ENCODE data around the gene GMPPB.
"Not testable (repeated sequence)": the region's sequence is repeated elsewhere in the genome, so short reads cannot be mapped to it uniquely, and the experiment has no call there.

DNA sequence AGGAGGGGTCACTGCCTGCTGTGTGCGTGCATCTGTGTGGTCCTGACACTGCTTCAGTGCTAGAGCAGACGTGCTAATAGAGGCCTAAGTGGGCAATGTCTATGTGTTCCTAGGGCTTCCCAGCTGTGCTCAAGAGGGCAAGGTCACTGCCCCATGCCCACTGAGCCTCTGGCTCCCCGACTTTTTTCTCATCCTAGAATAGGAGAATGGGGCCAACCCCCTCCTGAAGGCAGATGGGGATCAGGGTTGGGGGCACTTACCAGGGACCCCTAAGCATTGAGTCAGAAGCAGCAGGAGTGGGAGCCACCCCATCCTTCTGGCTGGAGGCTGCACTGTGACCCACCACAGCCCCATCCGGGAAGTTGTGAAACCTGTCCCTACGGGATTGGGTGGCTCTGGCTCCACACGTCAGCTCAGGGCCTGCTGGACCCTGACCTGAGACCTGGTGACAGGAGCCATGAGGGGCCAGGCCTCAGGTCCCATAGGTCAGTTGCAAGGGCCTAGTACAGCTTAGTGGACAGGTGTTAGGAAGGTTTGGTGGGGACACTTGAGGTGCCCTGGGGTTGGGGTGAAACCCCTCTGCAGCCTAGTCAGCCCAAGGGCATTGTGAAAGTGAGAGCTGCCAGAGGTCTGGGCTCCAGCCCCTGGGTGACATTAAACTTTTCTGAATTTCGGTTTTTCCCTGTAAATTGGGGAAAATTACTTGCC, 35.3 kb downstream of the GMPPB start:
- TF ChIP-seq, protein P1, sequence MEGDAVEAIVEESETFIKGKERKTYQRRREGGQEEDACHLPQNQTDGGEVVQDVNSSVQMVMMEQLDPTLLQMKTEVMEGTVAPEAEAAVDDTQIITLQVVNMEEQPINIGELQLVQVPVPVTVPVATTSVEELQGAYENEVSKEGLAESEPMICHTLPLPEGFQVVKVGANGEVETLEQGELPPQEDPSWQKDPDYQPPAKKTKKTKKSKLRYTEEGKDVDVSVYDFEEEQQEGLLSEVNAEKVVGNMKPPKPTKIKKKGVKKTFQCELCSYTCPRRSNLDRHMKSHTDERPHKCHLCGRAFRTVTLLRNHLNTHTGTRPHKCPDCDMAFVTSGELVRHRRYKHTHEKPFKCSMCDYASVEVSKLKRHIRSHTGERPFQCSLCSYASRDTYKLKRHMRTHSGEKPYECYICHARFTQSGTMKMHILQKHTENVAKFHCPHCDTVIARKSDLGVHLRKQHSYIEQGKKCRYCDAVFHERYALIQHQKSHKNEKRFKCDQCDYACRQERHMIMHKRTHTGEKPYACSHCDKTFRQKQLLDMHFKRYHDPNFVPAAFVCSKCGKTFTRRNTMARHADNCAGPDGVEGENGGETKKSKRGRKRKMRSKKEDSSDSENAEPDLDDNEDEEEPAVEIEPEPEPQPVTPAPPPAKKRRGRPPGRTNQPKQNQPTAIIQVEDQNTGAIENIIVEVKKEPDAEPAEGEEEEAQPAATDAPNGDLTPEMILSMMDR (IDR thresholded peaks at IDR 0.05; ENCODE audit: low read length), result not testable (repeated sequence)
- not testable (repeated sequence) for TF ChIP-seq EZH2 (optimal IDR thresholded peaks at IDR 0.05; ENCODE audit: low read depth, low read length)

All from MM.1S (cell line).